ENCODE results near the gene ECI2. TPM values are rescaled to one million over a fixed set of nuclear protein-coding genes. Genes with fewer than 3 reads are reported as not detected.

The ECI2 gene
- total RNA-seq, result 10 to 100 TPM; 53.9 to 59.8 TPM
- polyA plus RNA-seq, result 10 to 100 TPM; 66.1 to 68.6 TPM

- peaks cover 22 to 50% (median 36%) of the 10 kb centered on the region in 4 donors for H3K4me1 Mint-ChIP-seq
- Histone ChIP-seq H3K27ac (ENCODE audit: low read depth, low read length) (peak within 1 kb of the TSS; percentile 71), H3K27me3 (ENCODE audit: insufficient read depth, low read length) (no peaks in the 10 kb centered on the region), H3K36me3 (ENCODE audit: insufficient read depth, low read length) (peaks cover 13% of the 10 kb centered on the region), H3K4me3 (ENCODE audit: low read length in 2 of 2) (peak within 1 kb of the TSS; percentile 59 to 72), H3K9me3 (ENCODE audit: control insufficient read depth in 1 of 2, low read length in 2 of 2) (no peaks in the 10 kb centered on the region), H3K4me1 (ENCODE audit: insufficient read depth, low read length) (peaks cover 28% of the 10 kb centered on the region)
- peaks cover 26 to 36% of the 10 kb centered on the region in 2 donors for H3K36me3 Mint-ChIP-seq
- ChIA-PET POLR2A (ENCODE audit: partially characterized antibody) (interaction anchor here (0.6 to 6.1 kb wide), 10 partner anchors 9 to 1370 kb away, joined by 3 to 101 read pairs (median 5); partner anchors contain the start of genes RIPK1 and WRNIP1), CTCF (ENCODE audit: partially characterized antibody) (interaction anchor here (1.0 to 4.9 kb wide), 3 partner anchors 20 to 116 kb away, joined by 3 to 23 read pairs (median 15); a partner anchor contains a TSS)
- peak within 1 kb of the TSS; percentile 88 to 94 (median 93) for H3K27ac Mint-ChIP-seq
- peak in 1 of 5 donors; percentile 66 for DNase-seq
- H3K4me3 Mint-ChIP-seq, result peak within 1 kb of the TSS; percentile 89 to 95 (median 91)
- peaks cover 0 to 7% (median 0%) of the 10 kb centered on the region in 8 donors for H3K9me3 Mint-ChIP-seq
- H3K27me3 Mint-ChIP-seq, result no peaks in the 10 kb centered on the region
- intact Hi-C loops (cut with micrococcal nuclease), result loop anchor here (1.0 to 5.0 kb wide), 11 partner anchors 78 to 1370 kb away; partner anchors contain the start of genes BPHL, CDYL, FAM50B and PSMG4
These were observed at the start of gene ECI2 for GRCh38 chr6:4134841-4135664. Gene ECI2, minus strand, starts transcription at chr6:4135575. Its CDS starts 15 bp downstream, at chr6:4135560.

GRCh38 chr6:4180652-4181255 is 45.4 kb upstream of the ECI2 start:
- H3K27ac ChIP-seq (ENCODE audit: low read depth, low read length), result no peak overlapping the region
- H3K4me1 ChIP-seq (ENCODE audit: insufficient read depth, low read length), result no peaks in the 10 kb centered on the region
- H3K27me3 ChIP-seq (ENCODE audit: insufficient read depth, low read length), result no peaks in the 10 kb centered on the region
- CTCF ChIA-PET (ENCODE audit: partially characterized antibody), result no interaction called here
- Mint-ChIP-seq H3K4me3 (no peak overlapping the region), H3K27ac (no peak overlapping the region), H3K27me3 (peaks cover 0 to 12% of the 10 kb centered on the region in 2 donors), H3K9me3 (peaks cover 0 to 2% (median 0%) of the 10 kb centered on the region in 8 donors), H3K4me1 (peaks cover 0 to 6% (median 2%) of the 10 kb centered on the region in 4 donors), H3K36me3 (no peaks in the 10 kb centered on the region)
- POLR2A ChIA-PET (ENCODE audit: partially characterized antibody), result no interaction called here
- no peak overlapping the region for H3K4me3 ChIP-seq (ENCODE audit: low read length in 2 of 2)
- H3K9me3 ChIP-seq (ENCODE audit: control insufficient read depth in 1 of 2, low read length in 2 of 2), result no peaks in the 10 kb centered on the region
- H3K36me3 ChIP-seq (ENCODE audit: insufficient read depth, low read length), result no peaks in the 10 kb centered on the region
- intact Hi-C loops (cut with micrococcal nuclease), result no loop called here
- no peak for DNase-seq

- Mint-ChIP-seq H3K4me1 (peaks cover 0 to under 1% (median 0%) of the 10 kb centered on the region in 4 donors), H3K9me3 (peaks cover 0 to 2% (median 0%) of the 10 kb centered on the region in 8 donors), H3K36me3 (peaks cover 0 to 2% of the 10 kb centered on the region in 2 donors), H3K4me3 (no peak overlapping the region), H3K27me3 (peaks cover 1 to 8% of the 10 kb centered on the region in 2 donors), H3K27ac (no peak overlapping the region)
- H3K4me1 ChIP-seq (ENCODE audit: insufficient read depth, low read length), result no peaks in the 10 kb centered on the region
- H3K27ac ChIP-seq (ENCODE audit: low read depth, low read length), result no peak overlapping the region
- DNase-seq, result no peak
- ChIA-PET POLR2A (ENCODE audit: partially characterized antibody) (no interaction called here), CTCF (ENCODE audit: partially characterized antibody) (no interaction called here)
- H3K36me3 ChIP-seq (ENCODE audit: insufficient read depth, low read length), result no peaks in the 10 kb centered on the region
- H3K27me3 ChIP-seq (ENCODE audit: insufficient read depth, low read length), result no peaks in the 10 kb centered on the region
- no peaks in the 10 kb centered on the region for H3K9me3 ChIP-seq (ENCODE audit: control insufficient read depth in 1 of 2, low read length in 2 of 2)
- intact Hi-C loops (cut with micrococcal nuclease), result no loop called here
- no peak overlapping the region for H3K4me3 ChIP-seq (ENCODE audit: low read length in 2 of 2)
These were observed 44.7 kb upstream of the ECI2 start for GRCh38 chr6:4179960-4180651.

- POLR2A ChIA-PET (ENCODE audit: partially characterized antibody), result no interaction called here
These were observed 43.5 kb upstream of the ECI2 start for GRCh38 chr6:4178737-4179333.

GRCh38 chr6:4176907-4177306 is 41.5 kb upstream of the ECI2 start:
- H3K4me1 Mint-ChIP-seq, result no peaks in the 10 kb centered on the region
- Histone ChIP-seq H3K36me3 (ENCODE audit: insufficient read depth, low read length) (no peaks in the 10 kb centered on the region), H3K4me3 (ENCODE audit: low read length in 2 of 2) (no peak overlapping the region), H3K27me3 (ENCODE audit: insufficient read depth, low read length) (no peaks in the 10 kb centered on the region), H3K4me1 (ENCODE audit: insufficient read depth, low read length) (no peaks in the 10 kb centered on the region), H3K27ac (ENCODE audit: low read depth, low read length) (no peak overlapping the region), H3K9me3 (ENCODE audit: control insufficient read depth in 1 of 2, low read length in 2 of 2) (no peaks in the 10 kb centered on the region)
- H3K36me3 Mint-ChIP-seq, result peaks cover 0 to 3% of the 10 kb centered on the region in 2 donors
- intact Hi-C loops (cut with micrococcal nuclease), result no loop called here
- no peak overlapping the region for H3K4me3 Mint-ChIP-seq
- no peaks in the 10 kb centered on the region for H3K9me3 Mint-ChIP-seq
- H3K27me3 Mint-ChIP-seq, result peaks cover 2 to 8% of the 10 kb centered on the region in 2 donors
- ChIA-PET POLR2A (ENCODE audit: partially characterized antibody) (no interaction called here), CTCF (ENCODE audit: partially characterized antibody) (interaction anchor here (2.1 kb wide), 1 partner anchor 33 kb away, joined by 5 read pairs; no protein-coding TSS in a partner anchor)
- no peak for DNase-seq
- no peak overlapping the region for H3K27ac Mint-ChIP-seq

More at GRCh38 chr6:4178737-4179333, 43.5 kb upstream of the ECI2 start:
- Mint-ChIP-seq H3K27me3 (peaks cover 2 to 8% of the 10 kb centered on the region in 2 donors), H3K27ac (no peak overlapping the region), H3K4me3 (no peak overlapping the region), H3K4me1 (no peaks in the 10 kb centered on the region), H3K9me3 (peaks cover 0 to 2% (median 0%) of the 10 kb centered on the region in 8 donors), H3K36me3 (peaks cover 0 to 3% of the 10 kb centered on the region in 2 donors)
- H3K4me3 ChIP-seq (ENCODE audit: low read length in 2 of 2), result no peak overlapping the region
- no peak overlapping the region for H3K27ac ChIP-seq (ENCODE audit: low read depth, low read length)
- no peak for DNase-seq
- no peaks in the 10 kb centered on the region for H3K9me3 ChIP-seq (ENCODE audit: control insufficient read depth in 1 of 2, low read length in 2 of 2)
- no peaks in the 10 kb centered on the region for H3K27me3 ChIP-seq (ENCODE audit: insufficient read depth, low read length)
- intact Hi-C loops (cut with micrococcal nuclease), result no loop called here
- CTCF ChIA-PET (ENCODE audit: partially characterized antibody), result no interaction called here
- H3K4me1 ChIP-seq (ENCODE audit: insufficient read depth, low read length), result no peaks in the 10 kb centered on the region
- no peaks in the 10 kb centered on the region for H3K36me3 ChIP-seq (ENCODE audit: insufficient read depth, low read length)

- H3K4me1 ChIP-seq (ENCODE audit: insufficient read depth, low read length), result no peaks in the 10 kb centered on the region
- peaks cover 0 to 3% of the 10 kb centered on the region in 2 donors for H3K36me3 Mint-ChIP-seq
- H3K27ac Mint-ChIP-seq, result no peak overlapping the region
- H3K27me3 ChIP-seq (ENCODE audit: insufficient read depth, low read length), result no peaks in the 10 kb centered on the region
- no peak overlapping the region for H3K4me3 ChIP-seq (ENCODE audit: low read length in 2 of 2)
- H3K27ac ChIP-seq (ENCODE audit: low read depth, low read length), result no peak overlapping the region
- no peaks in the 10 kb centered on the region for H3K9me3 ChIP-seq (ENCODE audit: control insufficient read depth in 1 of 2, low read length in 2 of 2)
- H3K9me3 Mint-ChIP-seq, result no peaks in the 10 kb centered on the region
- H3K36me3 ChIP-seq (ENCODE audit: insufficient read depth, low read length), result no peaks in the 10 kb centered on the region
- no peak for DNase-seq
- ChIA-PET POLR2A (ENCODE audit: partially characterized antibody) (no interaction called here), CTCF (ENCODE audit: partially characterized antibody) (no interaction called here)
- intact Hi-C loops (cut with micrococcal nuclease), result no loop called here
- peaks cover 2% of the 10 kb centered on the region in 2 donors for H3K27me3 Mint-ChIP-seq
- H3K4me1 Mint-ChIP-seq, result no peaks in the 10 kb centered on the region
- no peak overlapping the region for H3K4me3 Mint-ChIP-seq
These were observed 38.7 kb upstream of the ECI2 start for GRCh38 chr6:4174042-4174441.
